Peyer's patch (tissue), 4 donors: ENCODE results near the gene GOLGA8N.

ENCODE experiments used
- POLR2A ChIP-seq, 2 donors: fragments of 450-650 bp; IDR thresholded peaks; one replicate each; pipeline ENCODE4 v1.5.1; 2017; ENCODE audit warnings: antibody characterized with exemption in 2 of 2, mild to moderate bottlenecking in 2 of 2, moderate library complexity in 2 of 2
- TF ChIP-seq, protein P1 (sequence below), 6 experiments: fragments of 450-650 bp in 4 of 6; fragments of 200-600 bp in 2 of 6; sonication (generic) in 1 of 6; IDR thresholded peaks; one replicate each; pipeline ENCODE4 v1.5.1; 2017 to 2019; ENCODE audit warnings: antibody characterized with exemption in 6 of 6, mild to moderate bottlenecking in 3 of 6, moderate library complexity in 1 of 6

DNA sequence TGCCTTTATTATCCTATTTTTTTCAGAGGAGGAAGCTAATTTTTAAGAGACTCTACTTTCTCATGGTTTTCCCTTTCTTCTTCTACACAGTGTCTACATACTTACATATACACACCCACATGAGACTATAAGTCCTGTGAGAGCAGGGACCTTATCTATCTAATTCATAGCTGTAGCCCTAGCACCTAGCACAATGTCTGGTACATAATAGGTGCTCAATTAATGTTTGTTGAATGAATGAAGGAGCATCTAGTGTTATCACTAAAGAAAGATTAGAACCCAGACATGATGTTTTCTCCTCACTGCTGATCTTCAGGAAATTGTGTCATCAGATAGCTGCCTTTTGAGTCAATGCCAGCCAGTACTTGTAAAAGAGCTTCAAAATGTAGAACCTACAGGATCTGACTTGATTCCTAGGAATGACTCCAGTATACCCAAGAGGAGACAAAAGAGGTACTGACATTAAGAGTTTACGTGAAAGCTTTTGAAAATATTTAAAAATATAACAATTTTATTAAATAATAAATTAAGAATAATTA lies 50.7 kb downstream of the GOLGA8N start:
- TF ChIP-seq, protein P1, sequence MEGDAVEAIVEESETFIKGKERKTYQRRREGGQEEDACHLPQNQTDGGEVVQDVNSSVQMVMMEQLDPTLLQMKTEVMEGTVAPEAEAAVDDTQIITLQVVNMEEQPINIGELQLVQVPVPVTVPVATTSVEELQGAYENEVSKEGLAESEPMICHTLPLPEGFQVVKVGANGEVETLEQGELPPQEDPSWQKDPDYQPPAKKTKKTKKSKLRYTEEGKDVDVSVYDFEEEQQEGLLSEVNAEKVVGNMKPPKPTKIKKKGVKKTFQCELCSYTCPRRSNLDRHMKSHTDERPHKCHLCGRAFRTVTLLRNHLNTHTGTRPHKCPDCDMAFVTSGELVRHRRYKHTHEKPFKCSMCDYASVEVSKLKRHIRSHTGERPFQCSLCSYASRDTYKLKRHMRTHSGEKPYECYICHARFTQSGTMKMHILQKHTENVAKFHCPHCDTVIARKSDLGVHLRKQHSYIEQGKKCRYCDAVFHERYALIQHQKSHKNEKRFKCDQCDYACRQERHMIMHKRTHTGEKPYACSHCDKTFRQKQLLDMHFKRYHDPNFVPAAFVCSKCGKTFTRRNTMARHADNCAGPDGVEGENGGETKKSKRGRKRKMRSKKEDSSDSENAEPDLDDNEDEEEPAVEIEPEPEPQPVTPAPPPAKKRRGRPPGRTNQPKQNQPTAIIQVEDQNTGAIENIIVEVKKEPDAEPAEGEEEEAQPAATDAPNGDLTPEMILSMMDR (IDR thresholded peaks at IDR 0.05) = no peak
- no peak for TF ChIP-seq POLR2A (IDR thresholded peaks at IDR 0.05)
